HAP-1 (cell line): Measurements from ENCODE around the gene ARHGAP35.
A peak's percentile ranks its signal among the peaks of the same experiment; 100 is the strongest.
"Not testable (repeated sequence)": the region's sequence is repeated elsewhere in the genome, so short reads cannot be mapped to it uniquely, and the experiment has no call there.

ENCODE experiments used
- DNase-seq, 2 experiments: peaks; one replicate each; pipeline ENCODE4 v3.0.0-alpha.2; 2016 to 2020; ENCODE audit warnings: low spot score in 2 of 2
- H3K27me3 ChIP-seq: fragments of 250-450 bp; sonication (Bioruptor Pico); 2 replicates; pipeline ENCODE4 v1.5.1; 2020; ENCODE audit warnings: low read depth, mild to moderate bottlenecking, moderate library complexity
- H3K36me3 ChIP-seq: fragments of 250-450 bp; sonication (Bioruptor Pico); replicated peaks from 2 replicates; pipeline ENCODE4 v1.5.1; 2020; ENCODE audit warnings: mild to moderate bottlenecking
- H3K4me1 ChIP-seq: fragments of 250-450 bp; sonication (Bioruptor Pico); 2 replicates; pipeline ENCODE4 v1.5.1; 2020; ENCODE audit warnings: mild to moderate bottlenecking
- H3K4me3 ChIP-seq: fragments of 250-450 bp; sonication (Bioruptor Pico); 2 replicates; pipeline ENCODE4 v1.5.1; 2020; ENCODE audit warnings: mild to moderate bottlenecking, moderate library complexity
- H3K9me3 ChIP-seq: fragments of 250-450 bp; sonication (Bioruptor Pico); 2 replicates; pipeline ENCODE4 v1.5.1; 2020; ENCODE audit warnings: mild to moderate bottlenecking, moderate library complexity
- in situ Hi-C: fragments of 300-500 bp; cut with MboI; formaldehyde crosslinking; loops from 3 replicates; pipeline ENCODE4 v1.14.3; 2020; ENCODE audit warnings: low sequenced_read_pairs, inconsistent platforms, mixed read lengths

The ARHGAP35 gene

GRCh38 chr19:46852830-46853229 is 8.0 kb upstream of the ARHGAP35 start:
- Histone ChIP-seq H3K27me3 (no peaks in the 10 kb centered on the region), H3K4me1 (peaks cover 11% of the 10 kb centered on the region), H3K4me3 (no peak overlapping the region), H3K36me3 (peaks cover 4% of the 10 kb centered on the region), H3K9me3 (no peaks in the 10 kb centered on the region)
- no peak for DNase-seq
- in situ Hi-C loops: no loop called here

GRCh38 chr19:46854698-46855097 is 6.1 kb upstream of the ARHGAP35 start:
- in situ Hi-C loops, H3K4me3 ChIP-seq, H3K9me3 ChIP-seq, H3K36me3 ChIP-seq, DNase-seq, H3K4me1 ChIP-seq, H3K27me3 ChIP-seq: not testable (repeated sequence)

GRCh38 chr19:46856062-46857022 is 4.5 kb upstream of the ARHGAP35 start:
- Histone ChIP-seq H3K27me3 (no peaks in the 10 kb centered on the region), H3K4me3 (peak overlapping the region; percentile 22), H3K4me1 (peaks cover 12% of the 10 kb centered on the region), H3K36me3 (no peaks in the 10 kb centered on the region), H3K9me3 (no peaks in the 10 kb centered on the region)
- in situ Hi-C loops: no loop called here
- DNase-seq: peak; percentile 98

- Histone ChIP-seq H3K4me1 (peaks cover 19% of the 10 kb centered on the region), H3K27me3 (no peaks in the 10 kb centered on the region), H3K9me3 (no peaks in the 10 kb centered on the region), H3K4me3 (peak overlapping the region; percentile 65), H3K36me3 (no peaks in the 10 kb centered on the region)
- in situ Hi-C loops: loop anchor here (5.0 kb wide), 2 partner anchors 63 to 133 kb away; no protein-coding TSS in a partner anchor
- DNase-seq: peak in 1 of 2 experiments; percentile 91
These were observed 1.1 kb upstream of the ARHGAP35 start for GRCh38 chr19:46859637-46860124.

GRCh38 chr19:46860125-46860845 is 512 bp upstream of the ARHGAP35 start:
- peak; percentile 97 to 100 for DNase-seq
- in situ Hi-C loops: loop anchor here (5.0 kb wide), 2 partner anchors 62 to 132 kb away; no protein-coding TSS in a partner anchor
- Histone ChIP-seq H3K4me1 (peaks cover 20% of the 10 kb centered on the region), H3K36me3 (peaks cover under 1% of the 10 kb centered on the region; the same call in 1 of the 2 replicates), H3K4me3 (peak overlapping the region; percentile 65), H3K9me3 (no peaks in the 10 kb centered on the region), H3K27me3 (no peaks in the 10 kb centered on the region)

GRCh38 chr19:46861691-46862502 is 1.1 kb downstream of the ARHGAP35 start:
- Histone ChIP-seq H3K27me3 (no peaks in the 10 kb centered on the region), H3K4me3 (peak overlapping the region; percentile 65), H3K36me3 (peaks cover 6% of the 10 kb centered on the region; the same call in 1 of the 2 replicates), H3K4me1 (peaks cover 29% of the 10 kb centered on the region), H3K9me3 (no peaks in the 10 kb centered on the region)
- DNase-seq: peak; percentile 18 to 48
- in situ Hi-C loops: loop anchor here (5.0 kb wide), 2 partner anchors 60 to 130 kb away; no protein-coding TSS in a partner anchor

- no peaks in the 10 kb centered on the region for H3K27me3 ChIP-seq
- peaks cover 31% of the 10 kb centered on the region for H3K4me1 ChIP-seq
- no peaks in the 10 kb centered on the region for H3K9me3 ChIP-seq
- H3K4me3 ChIP-seq: peak overlapping the region; percentile 65
- in situ Hi-C loops: loop anchor here (5.0 kb wide), 2 partner anchors 60 to 130 kb away; no protein-coding TSS in a partner anchor
- H3K36me3 ChIP-seq: peaks cover 6% of the 10 kb centered on the region; the same call in 1 of the 2 replicates
- no peak for DNase-seq
These were observed 1.7 kb downstream of the ARHGAP35 start for GRCh38 chr19:46862503-46862834.

GRCh38 chr19:46862974-46863632 is 2.3 kb downstream of the ARHGAP35 start:
- in situ Hi-C loops: loop anchor here (5.0 kb wide), 2 partner anchors 59 to 129 kb away; no protein-coding TSS in a partner anchor
- Histone ChIP-seq H3K9me3 (no peaks in the 10 kb centered on the region), H3K36me3 (peaks cover 6% of the 10 kb centered on the region; the same call in 1 of the 2 replicates), H3K4me1 (peaks cover 31% of the 10 kb centered on the region), H3K27me3 (no peaks in the 10 kb centered on the region), H3K4me3 (peak overlapping the region; percentile 65)
- peak in 1 of 2 experiments; percentile 38 for DNase-seq

- H3K27me3 ChIP-seq: no peaks in the 10 kb centered on the region
- peak overlapping the region; percentile 65 for H3K4me3 ChIP-seq
- H3K4me1 ChIP-seq: peaks cover 32% of the 10 kb centered on the region
- H3K9me3 ChIP-seq: no peaks in the 10 kb centered on the region
- DNase-seq: peak; percentile 28 to 63
- in situ Hi-C loops: loop anchor here (5.0 kb wide), 2 partner anchors 58 to 128 kb away; no protein-coding TSS in a partner anchor
- peaks cover 6% of the 10 kb centered on the region; the same call in 1 of the 2 replicates for H3K36me3 ChIP-seq
These were observed 3.2 kb downstream of the ARHGAP35 start for GRCh38 chr19:46863818-46864629.

- H3K9me3 ChIP-seq: no peaks in the 10 kb centered on the region
- no peaks in the 10 kb centered on the region for H3K27me3 ChIP-seq
- peaks cover 6% of the 10 kb centered on the region; the same call in 1 of the 2 replicates for H3K36me3 ChIP-seq
- H3K4me1 ChIP-seq: peaks cover 33% of the 10 kb centered on the region
- DNase-seq: no peak
- H3K4me3 ChIP-seq: no peak overlapping the region
- in situ Hi-C loops: no loop called here
These were observed 5.8 kb downstream of the ARHGAP35 start for GRCh38 chr19:46866407-46867136.

- in situ Hi-C loops: no loop called here
- no peaks in the 10 kb centered on the region for H3K9me3 ChIP-seq
- no peaks in the 10 kb centered on the region for H3K27me3 ChIP-seq
- DNase-seq: no peak
- H3K4me3 ChIP-seq: no peak overlapping the region
- H3K36me3 ChIP-seq: peaks cover 6% of the 10 kb centered on the region; the same call in 1 of the 2 replicates
- peaks cover 33% of the 10 kb centered on the region for H3K4me1 ChIP-seq
These were observed 6.4 kb downstream of the ARHGAP35 start for GRCh38 chr19:46867170-46867569.
